Endometrial microvascular endothelial cells (primary cell): ENCODE data around the gene USP47. TPM values are rescaled to one million over a fixed set of nuclear protein-coding genes. Genes with fewer than 3 reads are reported as not detected.

Experiments used
- in situ Hi-C: cut with HindIII; loops from 2 replicates; pipeline ENCODE4 v1.10.0; 2017; ENCODE audit warnings: low sequenced_read_pairs, low pct_unique_long_range_greater_than_20kb; ENCODE audit errors: inconsistent ontology term
- total RNA-seq: library from RNA; depleted of rRNA; stranded (reverse); fragments of >200 nt; gene quantifications from one replicate; pipeline ENCODE4 v1.2.3, GENCODE V29; 2015; ENCODE audit errors: inconsistent ontology term

Gene USP47
- total RNA-seq, 1 donor from 2014 or later: 35.4 TPM

DNA sequence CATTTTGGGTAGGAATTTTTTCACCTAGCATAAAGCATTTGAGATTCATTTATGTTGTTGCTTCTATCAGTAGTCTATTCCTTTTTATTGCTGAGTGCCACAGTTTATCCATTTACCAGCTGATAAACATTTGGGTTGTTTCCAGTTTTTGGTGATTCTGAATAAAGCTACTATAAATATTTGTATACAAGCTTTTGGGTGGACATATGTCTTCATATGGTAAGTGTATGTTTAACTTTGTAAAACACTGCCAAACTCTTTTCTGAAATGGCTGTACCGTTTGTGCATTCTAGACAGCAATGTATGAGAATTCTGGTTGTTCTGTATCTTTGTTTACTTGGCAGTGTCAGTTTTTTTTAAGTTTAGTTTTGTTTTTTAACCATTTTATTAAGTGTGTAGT lies 16.9 kb downstream of the USP47 start:
- in situ Hi-C loops: no loop called here

GRCh38 chr11:11860103-11860979 lies 18.6 kb downstream of the USP47 start:
- in situ Hi-C loops: no loop called here

DNA sequence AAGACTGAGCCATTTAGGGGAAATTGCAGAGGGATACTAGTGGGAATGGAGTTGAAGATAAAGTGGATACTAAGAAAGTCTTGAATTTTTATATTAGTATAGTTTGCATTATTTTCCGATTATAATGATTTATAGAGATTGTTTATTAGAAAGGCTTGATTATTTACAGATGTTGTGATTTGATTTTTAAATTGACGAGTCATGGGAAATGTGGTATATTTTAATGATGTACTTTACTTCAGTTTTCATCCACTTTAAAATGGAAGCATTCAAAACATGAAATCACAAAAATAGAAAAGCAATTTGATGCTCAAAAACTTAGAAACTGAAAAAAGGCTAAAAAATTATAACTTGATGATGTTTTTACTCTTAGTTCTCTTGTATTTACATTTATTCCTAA lies 21.2 kb downstream of the USP47 start:
- in situ Hi-C loops: no loop called here

- in situ Hi-C loops: no loop called here
Observed at GRCh38 chr11:11864332-11864731, 22.6 kb downstream of the USP47 start.

GRCh38 chr11:11864803-11865202 lies 23.0 kb downstream of the USP47 start:
- in situ Hi-C loops: no loop called here

DNA sequence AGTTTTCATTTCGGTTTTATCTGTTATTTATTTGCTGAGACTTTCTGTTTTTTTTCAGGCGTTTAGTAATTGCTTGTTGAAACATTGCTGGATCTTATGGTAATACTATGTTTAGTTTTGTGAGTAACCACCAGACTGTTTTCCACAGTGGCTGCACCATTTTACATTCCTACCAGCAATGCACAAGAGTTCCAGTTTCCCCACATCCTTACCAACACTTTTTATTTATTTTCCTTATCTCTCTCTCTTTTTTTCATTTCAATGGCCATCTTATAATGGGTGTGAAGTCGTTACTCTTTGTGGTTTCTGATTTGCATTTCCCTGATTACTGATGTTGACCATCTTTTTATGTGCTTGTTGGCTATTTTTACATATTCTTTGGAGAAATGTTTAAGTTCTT lies 23.7 kb downstream of the USP47 start:
- in situ Hi-C loops: no loop called here

GRCh38 chr11:11866203-11866602 lies 24.4 kb downstream of the USP47 start:
- in situ Hi-C loops: no loop called here

- in situ Hi-C loops: no loop called here
Observed at GRCh38 chr11:11867720-11868119, 25.9 kb downstream of the USP47 start.

DNA sequence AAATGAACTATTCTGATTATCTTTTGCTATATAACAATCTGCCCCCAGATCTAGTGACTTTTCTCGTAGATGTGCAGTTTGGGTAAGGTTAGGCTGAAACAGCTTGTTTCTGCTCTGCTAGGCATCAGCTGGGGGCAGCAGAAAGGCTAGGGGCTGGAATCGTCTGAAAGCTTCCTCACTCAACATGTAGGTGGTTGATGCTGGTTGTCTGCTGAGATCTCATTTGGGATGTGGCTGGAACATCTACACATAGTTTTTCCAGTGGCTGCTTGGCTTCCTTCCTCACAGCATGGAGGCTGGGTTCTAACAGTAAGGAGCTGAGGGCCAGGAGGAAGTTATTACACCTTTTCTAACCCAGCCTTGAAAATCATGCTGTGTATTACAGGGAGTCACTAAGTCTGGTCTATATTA lies 30.2 kb downstream of the USP47 start:
- in situ Hi-C loops: no loop called here

GRCh38 chr11:11876458-11876857 lies 34.7 kb downstream of the USP47 start:
- in situ Hi-C loops: no loop called here

- in situ Hi-C loops: no loop called here
Observed at GRCh38 chr11:11880179-11880578, 38.4 kb downstream of the USP47 start.

DNA sequence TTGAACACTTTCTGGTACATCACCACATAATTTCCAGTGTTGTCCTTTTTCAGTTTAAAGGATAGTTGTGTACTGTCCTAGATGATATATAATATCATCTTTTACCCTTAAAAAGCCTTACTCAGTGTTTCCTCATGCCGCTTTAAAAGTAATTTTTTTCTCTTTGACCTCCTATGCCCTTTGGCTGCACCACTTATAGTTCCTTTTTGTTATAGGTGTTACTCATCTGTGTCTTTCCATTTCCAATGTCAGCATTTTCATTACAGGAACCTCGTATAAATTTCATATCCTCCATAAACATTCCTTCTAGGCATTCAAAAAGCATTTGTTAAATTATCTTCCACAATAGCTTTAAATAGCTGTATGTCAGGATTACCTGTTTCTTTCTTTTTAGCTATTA lies 40.8 kb downstream of the USP47 start:
- in situ Hi-C loops: no loop called here

DNA sequence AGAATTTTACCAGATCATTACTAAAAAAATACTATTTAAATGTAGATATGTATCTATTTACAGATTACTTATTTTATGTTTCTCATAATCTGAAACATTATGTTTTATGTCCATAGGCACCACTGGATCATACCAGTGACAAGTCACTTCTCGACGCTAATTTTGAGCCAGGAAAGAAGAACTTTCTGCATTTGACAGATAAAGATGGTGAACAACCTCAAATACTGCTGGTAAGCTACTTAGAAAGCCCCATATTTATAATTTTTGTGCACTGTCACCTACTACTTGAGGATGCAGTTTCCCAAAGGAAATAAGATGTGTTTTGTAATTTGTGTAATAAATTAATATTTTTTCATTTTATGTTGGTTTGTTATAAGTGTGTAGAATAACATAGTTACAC lies 42.6 kb downstream of the USP47 start:
- in situ Hi-C loops: no loop called here

DNA sequence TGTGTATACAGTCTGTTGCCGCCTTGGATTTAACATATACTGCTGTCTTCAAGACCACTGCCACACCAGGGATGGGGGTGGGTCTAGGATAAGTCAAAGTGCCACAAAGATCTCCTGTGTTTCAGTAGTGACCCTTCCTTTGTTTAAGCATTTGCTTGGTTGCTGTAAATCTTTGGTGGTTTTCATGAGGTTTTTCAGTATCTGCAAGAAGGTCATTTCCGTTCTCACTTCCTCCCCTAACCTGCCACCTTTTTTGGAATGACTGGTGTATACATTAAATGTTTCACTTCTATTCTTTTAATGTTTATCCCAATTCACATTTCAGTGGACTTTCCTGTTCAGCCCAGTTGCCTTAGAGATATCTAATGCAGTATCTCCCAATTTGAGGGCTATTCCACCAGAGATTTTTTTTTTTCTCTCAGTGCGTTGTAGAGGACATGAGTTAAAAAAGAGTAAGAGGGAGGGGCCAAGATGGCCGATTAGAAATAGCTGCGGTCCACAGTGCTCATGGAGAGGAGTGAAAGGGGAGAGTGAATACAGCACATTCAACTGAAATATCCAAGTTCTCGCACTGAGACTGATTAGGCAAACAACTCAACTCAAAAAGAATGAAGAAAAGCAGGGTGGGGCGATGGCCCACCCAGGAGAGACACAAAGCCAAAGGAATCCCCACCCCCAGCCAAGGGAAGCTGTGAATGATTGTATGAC lies 43.2 kb downstream of the USP47 start:
- in situ Hi-C loops: no loop called here

DNA sequence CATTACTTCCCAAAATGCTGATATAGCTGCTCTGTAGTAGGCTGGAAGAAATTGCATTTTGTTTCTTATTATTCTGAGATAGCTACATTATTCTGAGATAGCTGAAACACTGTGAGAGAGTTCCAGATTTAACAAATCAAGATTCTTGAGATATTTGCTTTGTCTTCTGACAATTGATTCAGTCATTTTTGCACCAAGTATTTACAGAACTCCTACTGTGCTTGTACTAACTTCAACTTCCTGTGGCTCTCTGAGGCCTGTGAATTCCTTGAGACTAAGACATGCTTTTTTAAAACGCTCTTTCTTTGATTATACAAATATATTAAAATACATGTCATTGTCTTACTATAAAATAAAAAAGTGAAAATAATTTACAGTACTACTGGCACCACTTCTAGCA lies 52.7 kb downstream of the USP47 start:
- in situ Hi-C loops: no loop called here

DNA sequence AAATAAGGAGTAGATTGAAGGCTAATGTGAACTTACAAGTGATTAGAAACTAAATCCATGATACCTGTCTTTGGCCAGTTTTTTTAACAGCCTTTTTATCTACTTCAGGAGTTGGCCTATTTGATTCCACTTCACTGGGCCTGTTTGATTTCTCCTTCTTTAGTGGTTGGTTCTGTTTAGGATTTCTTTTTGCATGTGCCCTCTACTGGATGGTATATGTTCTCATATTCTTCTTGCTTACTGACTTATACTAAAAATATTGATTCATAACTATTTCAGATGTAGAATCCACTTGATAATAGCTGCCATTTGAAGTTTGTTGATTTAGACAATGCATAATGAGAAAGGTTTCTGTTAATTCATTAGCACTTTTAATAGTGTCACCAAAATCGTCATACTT lies 53.9 kb downstream of the USP47 start:
- in situ Hi-C loops: no loop called here

- in situ Hi-C loops: no loop called here
Observed at GRCh38 chr11:11898648-11899047, 56.9 kb downstream of the USP47 start.

DNA sequence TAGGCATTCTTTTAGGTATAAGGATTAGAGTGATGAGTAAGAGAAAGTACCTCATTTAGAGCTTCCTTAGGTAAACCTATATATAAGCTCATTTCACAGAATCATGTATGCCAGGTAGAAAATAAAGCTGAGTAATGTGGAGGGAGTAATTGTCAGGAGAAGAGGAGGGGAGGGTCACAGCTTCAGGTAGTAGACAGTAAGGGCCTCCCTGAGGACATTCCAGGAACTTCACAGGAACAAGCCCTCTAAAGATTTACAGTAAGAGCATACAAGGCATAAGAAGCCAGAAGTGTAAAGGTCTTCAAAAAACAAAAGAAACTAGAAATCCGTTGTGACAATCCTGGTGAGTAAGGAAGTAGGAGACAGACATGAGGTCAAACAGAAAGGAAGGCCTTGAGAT lies 57.6 kb downstream of the USP47 start:
- in situ Hi-C loops: no loop called here

- in situ Hi-C loops: no loop called here
Observed at GRCh38 chr11:11901929-11902328, 60.2 kb downstream of the USP47 start.

DNA sequence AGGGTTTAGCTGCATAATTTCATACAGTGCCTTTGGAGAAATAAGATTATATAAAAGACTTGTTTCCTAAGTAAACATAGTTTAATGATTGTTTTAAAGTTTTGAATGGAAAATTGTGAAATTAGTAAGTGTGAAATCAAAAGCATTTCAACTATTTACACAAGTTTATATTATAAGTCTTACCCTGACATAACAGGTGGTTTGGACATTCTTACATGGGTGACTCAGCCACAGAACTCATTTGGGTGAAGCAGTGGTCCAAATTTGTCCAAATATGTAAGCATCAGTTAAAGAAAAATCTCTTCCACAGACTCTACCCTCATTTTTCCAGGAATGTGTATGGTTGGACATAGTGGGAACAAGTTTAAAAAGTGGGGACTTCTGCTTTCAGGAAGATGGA lies 68.0 kb downstream of the USP47 start:
- in situ Hi-C loops: no loop called here
